CD1c-positive myeloid dendritic cell (primary cell): ENCODE measurements around the gene IGLL5.
"Not testable (repeated sequence)": the region's sequence is repeated elsewhere in the genome, so short reads cannot be mapped to it uniquely, and the experiment has no call there.

Experiments used
- DNase-seq: peaks from one replicate; pipeline ENCODE4 v3.0.0-alpha.2; 2016; ENCODE audit errors: extremely low spot score

IGLL5 gene

DNA sequence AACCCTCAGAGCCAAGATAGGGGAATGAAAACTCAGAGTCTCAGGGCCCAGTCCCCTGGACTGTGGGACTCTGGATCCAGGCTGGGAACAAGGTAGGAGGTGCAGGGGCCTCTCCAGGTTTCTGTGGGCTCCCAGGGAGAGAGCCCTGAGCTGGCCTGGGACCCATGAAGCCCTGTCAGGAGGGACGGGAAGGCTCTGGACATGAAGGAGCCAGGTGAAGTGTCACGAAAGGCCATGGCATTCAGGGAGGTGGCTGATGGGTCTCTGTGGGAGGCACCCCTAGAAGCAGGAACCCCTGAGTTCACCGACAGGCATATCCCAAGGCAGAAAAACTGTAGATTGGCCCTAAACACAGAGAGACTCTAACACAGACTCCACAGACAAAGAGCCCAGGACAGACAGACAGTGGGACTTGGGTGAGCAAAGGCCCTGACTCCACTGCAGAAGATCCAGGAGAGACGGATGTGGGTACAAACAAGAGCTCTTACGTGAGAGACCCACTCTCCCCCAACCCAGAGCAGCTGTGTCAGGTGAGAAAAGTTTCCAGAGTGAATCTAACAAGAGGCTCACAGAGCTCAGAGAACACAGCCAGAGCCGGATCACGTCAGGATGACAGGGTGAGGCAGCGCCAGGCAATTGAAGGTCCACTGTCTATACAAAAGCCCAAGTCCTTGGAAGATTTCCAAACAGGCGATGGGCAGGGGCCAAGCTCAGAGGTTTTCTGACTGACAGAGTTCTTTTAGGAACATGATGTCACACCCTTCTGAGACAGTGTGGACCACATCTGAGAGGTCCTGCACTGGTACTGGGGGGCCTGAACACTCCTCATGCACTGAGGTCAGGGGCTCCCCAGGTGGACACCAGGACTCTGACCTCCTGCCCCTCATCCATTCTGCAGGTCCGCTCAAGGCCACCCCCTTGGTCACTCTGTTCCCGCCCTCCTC, 27.4 kb downstream of the IGLL5 start:
- DNase-seq = no peak

- DNase-seq = no peak
These were observed 28.0 kb downstream of the IGLL5 start for GRCh38 chr22:22915670-22916035.

DNA sequence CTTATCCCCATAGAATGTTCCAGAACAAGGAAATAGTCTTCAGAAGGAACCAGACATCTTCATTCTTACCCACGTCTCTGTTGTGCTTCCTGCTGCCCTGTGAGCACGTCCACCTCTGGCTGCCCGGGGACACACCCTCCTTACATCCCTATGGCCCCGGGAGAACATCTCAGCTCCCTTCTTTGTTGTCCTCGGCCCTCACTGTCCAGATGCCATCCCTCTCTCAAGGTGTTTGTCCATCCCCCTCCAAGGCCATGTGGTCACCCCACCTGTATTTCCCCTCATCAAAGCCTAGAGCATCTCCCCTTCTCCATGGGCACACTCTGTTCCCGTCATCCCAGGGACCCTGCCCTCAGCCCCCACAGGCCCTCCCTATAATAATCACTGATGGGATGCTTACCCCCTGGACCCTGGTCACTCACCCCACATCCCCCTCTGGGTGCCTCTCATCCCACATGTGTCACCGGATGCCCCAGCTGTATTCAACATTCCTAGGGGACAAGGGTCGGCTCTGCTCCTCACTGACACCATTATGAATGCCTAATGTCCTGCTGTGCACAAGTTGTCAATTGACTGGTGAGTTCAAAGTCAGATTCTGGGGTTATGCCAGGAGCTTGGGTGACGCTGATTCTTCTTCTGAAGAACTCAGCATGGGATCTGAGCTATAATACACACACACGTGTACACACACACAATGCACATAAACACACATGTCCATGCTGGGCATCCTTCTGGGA, 28.8 kb downstream of the IGLL5 start:
- DNase-seq = no peak

DNA sequence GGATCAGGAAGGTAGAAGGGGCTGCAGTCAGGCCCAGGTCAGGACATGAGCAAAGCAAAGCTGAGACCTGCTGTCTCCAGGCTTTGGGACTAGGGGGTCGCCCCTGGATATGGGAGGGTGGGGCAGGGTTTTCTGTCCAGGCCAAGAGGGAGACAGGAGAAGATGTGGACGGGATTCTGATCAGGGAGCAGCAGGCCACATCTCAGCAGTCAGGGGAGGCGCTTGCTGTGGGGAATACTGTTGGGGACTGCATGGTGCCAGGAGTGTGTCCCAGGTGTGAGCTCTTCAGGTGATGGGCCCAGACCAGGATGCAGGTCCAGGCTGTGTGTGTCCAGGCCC, 29.3 kb downstream of the IGLL5 start:
- DNase-seq = no peak

- DNase-seq = no peak
These were observed 29.8 kb downstream of the IGLL5 start for GRCh38 chr22:22917377-22917776.

DNA sequence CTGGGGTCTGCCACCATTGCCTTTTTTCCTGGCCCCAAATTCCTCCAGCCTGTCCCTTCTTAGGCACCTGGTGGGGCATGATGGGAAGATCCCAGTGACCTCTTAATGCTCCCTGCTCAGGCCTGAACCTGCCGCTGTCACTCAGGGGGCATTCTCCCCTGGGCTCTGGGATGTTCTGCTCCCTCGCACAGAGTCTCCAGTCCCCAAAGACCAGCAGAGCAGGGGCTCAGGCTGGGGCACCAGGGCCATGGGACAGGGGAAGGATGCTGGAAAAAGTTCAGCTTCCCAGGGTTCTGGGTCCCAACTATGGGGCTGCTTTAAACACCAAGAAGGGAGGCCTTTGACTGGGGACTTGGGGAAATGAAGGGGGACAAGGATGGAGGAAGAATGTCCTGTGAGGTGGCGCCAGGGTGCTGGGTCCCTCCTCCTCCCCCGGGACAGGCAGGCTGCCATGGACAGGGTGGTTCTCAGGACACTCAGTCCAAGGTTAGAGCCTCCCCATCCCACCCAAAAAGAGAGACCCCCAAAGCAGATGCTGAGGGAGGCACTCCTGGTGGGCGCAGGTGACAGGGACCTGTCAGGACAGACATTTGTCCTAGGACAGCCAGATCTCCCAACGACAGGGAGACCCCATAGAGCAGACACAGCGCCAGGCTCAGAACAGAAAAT, 30.8 kb downstream of the IGLL5 start:
- DNase-seq = no peak

DNA sequence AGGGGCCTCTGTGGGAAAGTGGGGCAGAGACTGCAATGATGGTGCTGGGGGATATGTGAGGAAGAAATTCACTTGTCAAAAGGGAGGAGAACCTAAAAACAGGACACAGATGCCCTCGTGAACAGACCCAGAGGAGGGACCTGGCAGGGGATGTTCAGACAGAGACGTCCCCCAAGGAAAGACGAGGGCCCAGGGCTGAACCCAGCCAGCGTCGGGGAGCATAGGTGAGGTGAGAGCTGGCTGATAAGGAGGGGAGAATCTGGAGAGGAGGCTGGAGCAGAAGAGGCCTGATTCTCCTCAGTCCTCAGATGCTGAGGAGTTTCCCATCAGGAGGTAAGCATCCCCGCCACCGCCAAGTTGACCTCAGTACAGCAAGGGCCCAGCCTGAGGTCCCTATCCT, 31.4 kb downstream of the IGLL5 start:
- DNase-seq = no peak

GRCh38 chr22:22920104-22920654, 32.6 kb downstream of the IGLL5 start:
- no peak for DNase-seq

DNA sequence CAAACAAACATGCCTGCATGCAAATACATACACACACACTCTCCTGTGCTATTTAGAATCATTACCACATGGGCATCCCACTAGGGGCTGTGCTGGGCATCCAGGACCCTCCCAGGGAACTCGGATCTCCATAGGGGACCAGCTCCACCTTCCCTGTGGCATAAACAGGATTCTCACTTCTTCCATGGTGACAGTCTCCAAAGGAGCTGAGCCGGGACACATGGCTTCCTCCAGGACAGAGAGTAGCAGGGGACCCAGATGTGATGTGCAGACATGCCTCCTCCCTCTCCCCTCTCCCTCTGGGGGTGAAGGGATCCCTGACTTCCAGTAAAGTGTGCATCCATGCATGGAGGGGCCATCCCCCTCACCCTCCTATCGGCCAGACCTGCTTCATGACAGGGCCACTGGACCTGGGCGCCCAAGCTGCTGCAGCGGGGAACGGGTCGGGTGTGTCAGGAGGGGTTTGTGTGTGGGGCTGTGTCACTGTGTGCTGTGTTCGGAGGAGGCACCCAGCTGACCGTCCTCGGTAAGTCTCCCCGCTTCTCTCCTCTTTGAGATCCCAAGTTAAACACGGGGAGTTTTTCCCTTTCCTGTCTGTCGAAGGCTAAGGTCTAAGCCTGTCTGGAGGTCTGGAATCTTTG, 33.4 kb downstream of the IGLL5 start:
- DNase-seq = no peak

- no peak for DNase-seq
These were observed 34.0 kb downstream of the IGLL5 start for GRCh38 chr22:22921575-22921974.

GRCh38 chr22:22922092-22922953, 34.7 kb downstream of the IGLL5 start:
- not testable (repeated sequence) for DNase-seq

DNA sequence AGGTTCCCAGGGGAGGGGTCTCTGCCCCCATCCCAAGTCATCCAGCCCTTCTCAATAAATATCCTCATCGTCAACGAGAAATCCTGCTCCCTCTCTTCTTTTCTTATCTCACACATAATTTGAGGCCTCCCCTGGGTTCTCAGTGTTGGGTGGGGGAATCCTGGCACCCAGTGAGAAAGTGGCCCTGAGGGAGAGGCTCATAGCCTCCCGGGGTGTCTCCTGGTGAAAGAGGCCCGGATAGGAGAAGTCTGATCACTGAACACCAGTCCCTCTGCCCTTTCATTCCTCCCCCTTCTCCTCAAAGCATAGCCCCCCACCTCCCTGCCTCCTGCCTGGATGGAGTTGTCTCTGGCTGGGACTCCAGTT, 35.3 kb downstream of the IGLL5 start:
- DNase-seq = no peak

DNA sequence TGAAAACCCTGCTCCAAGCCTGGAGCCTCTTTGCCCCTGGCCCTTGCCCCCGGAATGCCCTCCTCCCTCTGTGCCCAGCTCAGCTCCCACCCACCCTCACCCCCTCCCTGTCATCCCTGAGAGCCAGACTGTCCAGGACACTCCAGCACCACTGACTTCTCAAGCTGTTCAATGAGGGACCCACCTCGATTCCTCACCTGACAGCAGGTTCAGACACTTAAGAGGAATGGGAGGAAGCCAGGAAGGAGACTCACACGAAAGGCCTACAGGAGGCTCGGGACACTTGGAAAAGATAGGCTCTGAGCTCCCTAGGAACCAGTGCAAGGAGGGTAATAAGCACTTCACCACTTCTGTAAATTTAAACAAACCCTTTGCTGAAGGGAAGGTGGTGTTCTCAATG, 35.8 kb downstream of the IGLL5 start:
- DNase-seq = no peak

- no peak for DNase-seq
These were observed 36.3 kb downstream of the IGLL5 start for GRCh38 chr22:22923930-22924329.

DNA sequence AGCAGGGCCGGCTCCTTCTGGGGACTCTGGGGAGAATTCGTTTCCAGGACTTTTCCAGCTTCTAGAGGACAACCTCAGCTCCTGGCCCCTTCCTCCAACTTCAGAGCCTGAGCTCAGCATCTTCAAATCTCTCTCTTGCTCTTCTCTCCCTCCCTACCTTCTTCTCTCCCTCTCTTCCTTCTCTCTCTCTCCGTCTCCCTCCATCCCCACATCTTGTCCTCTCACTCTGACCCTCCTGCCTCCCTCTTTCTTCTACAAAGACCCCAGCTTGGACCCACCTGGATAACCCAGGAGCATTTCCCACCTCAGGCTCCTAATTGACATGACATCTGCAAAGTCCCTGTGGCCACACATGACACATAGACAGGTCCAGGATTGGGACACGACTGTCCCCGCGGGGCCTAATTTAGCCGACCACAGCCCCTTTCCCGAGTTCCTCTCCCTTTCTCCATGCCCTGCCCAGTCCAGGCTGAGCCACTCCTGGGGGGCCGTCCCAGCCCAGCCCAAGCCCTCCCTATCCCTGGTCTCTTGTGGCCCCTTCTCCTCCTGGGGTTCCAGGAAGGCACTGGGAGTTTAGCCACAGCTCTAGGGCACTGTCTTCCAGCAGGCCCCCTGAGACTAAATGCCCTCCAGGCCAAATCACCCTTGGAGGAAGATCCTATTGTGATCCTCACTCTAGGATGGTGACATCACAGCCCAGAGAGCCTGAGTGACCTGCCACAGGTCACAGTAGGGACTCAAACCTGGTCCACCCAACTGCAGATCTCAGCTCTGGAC, 36.9 kb downstream of the IGLL5 start:
- no peak for DNase-seq

DNA sequence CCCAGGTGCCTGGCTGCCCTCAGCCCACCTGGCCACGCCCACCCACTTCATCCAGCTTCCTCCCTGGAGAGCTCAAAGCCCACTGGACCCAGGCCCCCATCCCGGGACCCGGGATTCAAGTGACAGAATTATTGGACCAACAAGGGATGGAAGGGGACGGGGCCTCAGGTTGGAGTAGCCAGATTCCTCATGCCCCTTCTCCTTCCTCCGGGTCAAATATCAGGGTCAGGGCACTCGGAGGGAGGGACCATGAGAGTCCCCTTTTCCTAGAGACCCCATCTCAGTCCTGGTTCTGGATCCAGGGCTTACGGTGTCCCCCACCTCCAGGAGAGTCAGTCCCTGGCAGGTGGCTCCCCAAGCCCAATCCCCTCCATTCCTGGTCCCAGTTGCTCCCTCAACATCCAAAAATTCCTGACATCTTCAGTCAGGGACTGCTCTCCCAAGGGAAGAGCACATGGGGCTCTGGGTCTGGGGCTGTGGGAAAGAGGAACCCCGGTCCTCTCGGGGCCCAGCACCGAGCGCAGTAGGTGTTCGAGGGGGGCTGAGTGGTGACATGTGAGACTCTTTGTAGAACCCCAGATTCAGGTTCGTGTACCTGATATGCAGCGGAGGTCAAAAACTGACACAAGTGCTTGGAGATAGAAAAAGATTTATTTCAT, 37.7 kb downstream of the IGLL5 start:
- DNase-seq = no peak

DNA sequence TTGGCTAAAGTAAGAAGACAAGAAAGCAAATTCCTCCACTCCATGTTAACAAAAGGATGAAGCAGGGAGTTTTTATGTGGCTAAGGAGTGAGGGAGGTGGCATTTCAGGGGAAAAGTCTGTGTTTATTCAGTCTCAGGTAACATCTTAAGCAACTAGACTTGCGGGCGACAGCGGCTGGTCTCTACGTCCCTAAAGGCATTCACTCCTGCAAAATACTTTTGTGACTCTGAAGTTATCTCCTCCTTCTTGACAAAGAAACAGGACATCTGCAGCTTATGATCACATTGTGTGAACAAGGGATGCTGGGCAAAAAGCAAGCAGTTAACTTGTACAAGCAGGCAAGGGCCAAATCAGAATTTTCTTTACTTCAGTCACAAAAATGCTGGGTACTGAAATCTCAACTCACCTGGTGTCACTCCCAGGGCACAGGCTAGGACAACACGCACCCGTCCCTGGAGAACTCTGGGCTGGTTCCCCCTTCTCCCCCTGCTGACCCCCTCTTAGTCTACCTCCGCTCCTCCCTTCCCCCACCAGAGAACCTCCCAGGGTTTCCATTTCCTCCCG, 38.3 kb downstream of the IGLL5 start:
- DNase-seq = no peak

DNA sequence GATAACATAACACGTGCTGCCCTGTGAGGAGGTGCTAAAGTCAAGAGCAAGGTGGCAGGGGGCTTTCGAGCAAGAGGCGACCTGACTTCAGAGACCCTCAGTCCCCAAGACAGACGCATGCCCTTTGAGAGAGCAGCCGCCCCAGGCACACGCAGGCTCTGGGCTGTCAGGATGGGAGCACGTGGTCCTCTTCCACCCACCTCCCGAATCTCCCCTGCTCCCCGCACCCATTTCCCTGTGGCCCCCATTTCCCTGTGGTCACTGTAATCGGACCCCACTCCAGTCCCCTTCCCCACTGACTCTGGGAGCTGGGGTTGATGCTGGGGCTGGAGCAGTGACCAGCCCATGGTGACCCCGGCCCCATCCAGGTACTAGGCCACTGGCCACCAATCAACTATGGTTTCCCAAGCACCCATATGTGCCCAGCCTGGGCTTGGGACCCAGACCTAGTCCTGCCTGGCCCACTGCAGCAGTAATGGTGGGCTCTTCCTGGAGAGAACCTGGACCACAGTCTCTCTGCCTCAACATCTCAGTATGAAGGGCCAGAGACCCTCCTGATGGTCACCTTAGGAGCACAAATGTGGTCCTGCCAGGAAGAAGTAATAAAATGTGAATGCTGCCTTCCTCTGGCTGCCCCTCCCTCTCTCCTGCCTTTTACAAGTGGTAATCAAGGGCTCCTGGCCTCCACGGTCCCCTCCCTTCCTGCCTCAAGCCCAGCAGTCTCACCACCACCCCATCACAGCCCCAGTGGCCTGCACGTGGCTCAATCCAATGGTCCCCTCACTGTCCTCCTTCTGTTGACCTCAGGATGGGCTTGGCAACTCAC, 39.0 kb downstream of the IGLL5 start:
- DNase-seq = no peak
